Endodermal cell (in vitro differentiated cells): ENCODE results near the gene CDADC1. TPM values are rescaled to one million over a fixed set of nuclear protein-coding genes. Genes with fewer than 3 reads are reported as not detected.

Experiments used
- DNase-seq: peaks from one replicate; pipeline ENCODE4 v3.0.0-alpha.2; 2017
- H3K27ac ChIP-seq: 2 replicates; pipeline ENCODE4 v1.5.1; 2013; ENCODE audit warnings: mild to moderate bottlenecking, low read depth, low read length, moderate library complexity
- H3K27me3 ChIP-seq: 2 replicates; pipeline ENCODE4 v1.6.1; 2013; ENCODE audit warnings: mild to moderate bottlenecking, low read length, moderate library complexity; ENCODE audit not compliant: insufficient read depth, control insufficient read depth, poor library complexity, severe bottlenecking
- H3K36me3 ChIP-seq: 2 replicates; pipeline ENCODE4 v1.7.0; 2013; ENCODE audit warnings: mild to moderate bottlenecking, low read length, moderate library complexity; ENCODE audit not compliant: control insufficient read depth, insufficient read depth
- H3K4me1 ChIP-seq: one replicate; pipeline ENCODE4 v1.7.0; 2013; ENCODE audit warnings: low read length; ENCODE audit not compliant: control insufficient read depth, insufficient read depth
- H3K4me3 ChIP-seq: 2 replicates; pipeline ENCODE4 v1.5.1; 2013; ENCODE audit warnings: mild to moderate bottlenecking, low read length, moderate library complexity
- H3K9ac ChIP-seq: 2 replicates; pipeline ENCODE4 v1.6.1; 2013; ENCODE audit warnings: mild to moderate bottlenecking, low read length, moderate library complexity; ENCODE audit not compliant: poor library complexity, severe bottlenecking; ENCODE audit errors: extremely low read depth
- H3K9me3 ChIP-seq: 2 replicates; pipeline ENCODE4 v1.6.1; 2013; ENCODE audit warnings: mild to moderate bottlenecking, low read length, moderate library complexity; ENCODE audit not compliant: control insufficient read depth
- H3K27ac Mint-ChIP-seq: 2 replicates; pipeline ENCODE4 v1.8.0; 2020; ENCODE audit warnings: mixed read lengths
- H3K27me3 Mint-ChIP-seq: 2 replicates; pipeline ENCODE4 v1.8.0; 2021; ENCODE audit warnings: mild to moderate bottlenecking, mixed read lengths; ENCODE audit not compliant: insufficient read depth
- H3K36me3 Mint-ChIP-seq: 2 replicates; pipeline ENCODE4 v1.8.0; 2020; ENCODE audit warnings: low read depth, mixed read lengths
- H3K4me1 Mint-ChIP-seq: 2 replicates; pipeline ENCODE4 v1.8.0; 2020; ENCODE audit warnings: mixed read lengths
- H3K4me3 Mint-ChIP-seq: 2 replicates; pipeline ENCODE4 v1.8.0; 2020; ENCODE audit warnings: mild to moderate bottlenecking, moderate library complexity, mixed read lengths
- H3K9me3 Mint-ChIP-seq: 2 replicates; pipeline ENCODE4 v1.8.0; 2020; ENCODE audit warnings: mild to moderate bottlenecking, mixed read lengths
- WGBS, 2 experiments: methylation state at CpG; one replicate each; pipeline versions ENCODE4 v1.1.5 to v1.1.7; 2013; ENCODE audit warnings: missing lambda C conversion rate in 2 of 2, mixed read lengths in 1 of 2; ENCODE audit not compliant: insufficient coverage in 1 of 2, insufficient read length in 1 of 2; 5-methylcytosine and 5-hydroxymethylcytosine counted together
- total RNA-seq, 2 donors: library from RNA; stranded (reverse); fragmentation: NEBNext Ultra II Directional in 1 of 2; extraction: Animal tissue kit (Norgen Biotek cat#: 25700) in 1 of 2; gene quantifications; 2 replicates in 1 of 2; 3 replicates in 1 of 2; pipeline ENCODE4 v1.2.1, GENCODE V29; 2021
- TF ChIP-seq, protein P1 (sequence below): fragments of 200-600 bp; sonication (generic); conservative IDR thresholded peaks from 2 replicates; pipeline ENCODE4 v1.5.0; 2021; ENCODE audit warnings: antibody characterized with exemption, mild to moderate bottlenecking

CDADC1 gene
- total RNA-seq, 2 donors from 2014 or later = 6.0 to 15.8 TPM

DNA sequence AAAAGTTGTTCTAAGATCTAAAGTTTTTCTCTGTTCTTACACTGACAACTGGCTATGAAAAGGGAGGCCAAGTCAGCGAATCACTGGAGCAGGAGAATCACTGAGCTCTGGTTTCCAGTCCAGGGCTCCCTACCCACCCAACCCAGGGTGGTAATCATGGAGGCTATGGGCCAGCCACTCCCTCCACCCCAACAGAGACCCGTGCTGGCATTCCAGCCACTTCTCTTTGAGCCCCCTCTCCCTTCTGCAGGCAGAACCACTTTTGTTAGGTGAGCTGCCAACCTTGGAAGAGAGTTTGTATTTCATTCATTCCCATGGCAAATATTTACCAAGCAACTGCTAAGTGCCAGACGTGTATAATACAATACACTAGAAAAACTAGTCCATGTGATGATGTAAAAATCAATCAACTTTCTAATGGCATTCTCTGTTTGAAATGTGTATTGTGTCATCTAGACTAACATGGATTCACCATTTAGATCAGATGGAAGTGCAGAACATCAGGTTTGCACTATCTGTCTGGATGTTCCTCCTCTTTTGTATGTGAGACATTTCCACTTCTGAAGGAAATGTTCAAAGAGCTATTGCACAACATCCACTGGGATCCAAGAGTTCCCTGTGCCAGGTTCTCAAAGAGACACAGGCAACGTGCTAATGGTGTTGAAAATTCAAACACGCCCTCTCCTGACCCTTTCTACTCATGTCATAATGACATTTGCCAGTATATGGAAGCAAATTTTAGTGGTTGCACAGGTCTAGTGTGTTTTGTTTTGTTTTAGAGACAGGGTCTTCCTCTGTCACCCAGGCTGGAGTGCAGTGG is 22.3 kb upstream of the CDADC1 start:
- H3K4me1 Mint-ChIP-seq = no peaks in the 10 kb centered on the region
- H3K36me3 Mint-ChIP-seq = no peaks in the 10 kb centered on the region
- DNase-seq = no peak
- no peak overlapping the region for H3K4me3 Mint-ChIP-seq
- no peaks in the 10 kb centered on the region for H3K9me3 Mint-ChIP-seq
- no peak overlapping the region for H3K27ac ChIP-seq
- WGBS, 2 experiments = 70 to 76% methylated on average over 2 to 5 of the region's 5 CpGs
- H3K27me3 ChIP-seq = peaks cover 44% of the 10 kb centered on the region
- TF ChIP-seq, protein P1, sequence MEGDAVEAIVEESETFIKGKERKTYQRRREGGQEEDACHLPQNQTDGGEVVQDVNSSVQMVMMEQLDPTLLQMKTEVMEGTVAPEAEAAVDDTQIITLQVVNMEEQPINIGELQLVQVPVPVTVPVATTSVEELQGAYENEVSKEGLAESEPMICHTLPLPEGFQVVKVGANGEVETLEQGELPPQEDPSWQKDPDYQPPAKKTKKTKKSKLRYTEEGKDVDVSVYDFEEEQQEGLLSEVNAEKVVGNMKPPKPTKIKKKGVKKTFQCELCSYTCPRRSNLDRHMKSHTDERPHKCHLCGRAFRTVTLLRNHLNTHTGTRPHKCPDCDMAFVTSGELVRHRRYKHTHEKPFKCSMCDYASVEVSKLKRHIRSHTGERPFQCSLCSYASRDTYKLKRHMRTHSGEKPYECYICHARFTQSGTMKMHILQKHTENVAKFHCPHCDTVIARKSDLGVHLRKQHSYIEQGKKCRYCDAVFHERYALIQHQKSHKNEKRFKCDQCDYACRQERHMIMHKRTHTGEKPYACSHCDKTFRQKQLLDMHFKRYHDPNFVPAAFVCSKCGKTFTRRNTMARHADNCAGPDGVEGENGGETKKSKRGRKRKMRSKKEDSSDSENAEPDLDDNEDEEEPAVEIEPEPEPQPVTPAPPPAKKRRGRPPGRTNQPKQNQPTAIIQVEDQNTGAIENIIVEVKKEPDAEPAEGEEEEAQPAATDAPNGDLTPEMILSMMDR = no peak
- H3K27me3 Mint-ChIP-seq = peaks cover 56% of the 10 kb centered on the region
- no peaks in the 10 kb centered on the region for H3K36me3 ChIP-seq
- no peak overlapping the region for H3K27ac Mint-ChIP-seq
- no peaks in the 10 kb centered on the region for H3K9me3 ChIP-seq
- no peak overlapping the region for H3K4me3 ChIP-seq
- no peaks in the 10 kb centered on the region for H3K4me1 ChIP-seq
- H3K9ac ChIP-seq = no peak overlapping the region

DNA sequence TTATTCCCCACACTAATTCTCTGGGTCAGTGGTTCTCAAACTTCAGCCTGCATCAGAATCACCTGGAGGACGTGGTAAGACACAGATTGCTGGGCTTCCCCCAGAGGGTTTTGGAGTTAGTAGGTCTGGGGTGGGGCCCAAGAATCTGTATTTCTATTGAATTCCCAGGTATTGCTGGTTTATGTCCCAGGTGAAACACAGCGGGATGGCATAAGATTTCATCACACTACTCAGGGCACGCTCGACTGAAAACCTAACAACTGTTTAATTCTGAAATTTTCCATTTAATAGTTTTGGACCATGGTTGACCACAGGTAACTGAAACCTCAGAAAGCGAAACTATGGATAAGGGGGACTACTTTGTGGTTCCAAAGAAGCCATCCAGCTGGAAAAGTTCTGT is 21.1 kb upstream of the CDADC1 start:
- Mint-ChIP-seq H3K27me3 (peaks cover 45% of the 10 kb centered on the region), H3K36me3 (no peaks in the 10 kb centered on the region), H3K4me3 (no peak overlapping the region), H3K4me1 (no peaks in the 10 kb centered on the region), H3K27ac (no peak overlapping the region), H3K9me3 (no peaks in the 10 kb centered on the region)
- TF ChIP-seq, protein P1 = no peak
- H3K9me3 ChIP-seq = no peaks in the 10 kb centered on the region
- no peak overlapping the region for H3K4me3 ChIP-seq
- no peak overlapping the region for H3K27ac ChIP-seq
- WGBS, 2 experiments = 76 to 93% methylated on average over 4 to 5 of the region's 5 CpGs
- no peaks in the 10 kb centered on the region for H3K4me1 ChIP-seq
- no peaks in the 10 kb centered on the region for H3K36me3 ChIP-seq
- peaks cover 32% of the 10 kb centered on the region for H3K27me3 ChIP-seq
- no peak overlapping the region for H3K9ac ChIP-seq
- no peak for DNase-seq

DNA sequence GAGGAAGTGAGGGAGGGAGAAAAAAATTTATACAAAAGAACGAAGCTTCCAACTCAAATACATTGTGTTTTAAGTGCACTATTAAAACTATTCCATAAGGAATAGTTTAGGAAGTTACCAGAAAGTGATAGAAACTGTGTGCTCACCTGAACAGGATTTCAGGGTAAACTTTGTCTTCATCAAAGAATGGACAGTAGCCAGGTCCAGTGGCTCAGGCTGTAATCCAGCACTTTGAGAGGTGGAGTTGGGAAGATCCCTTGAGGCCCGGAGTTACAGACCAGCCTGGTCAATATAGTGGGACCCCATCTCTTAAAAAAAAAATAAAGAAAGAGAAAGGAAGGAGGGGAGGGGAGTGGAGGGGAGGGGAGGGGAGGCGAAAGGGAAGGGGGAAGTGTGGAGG is 13.0 kb upstream of the CDADC1 start:
- Mint-ChIP-seq H3K4me1 (peaks cover 8% of the 10 kb centered on the region), H3K4me3 (no peak overlapping the region), H3K36me3 (no peaks in the 10 kb centered on the region), H3K9me3 (peaks cover 6% of the 10 kb centered on the region), H3K27ac (no peak overlapping the region), H3K27me3 (peaks cover 3% of the 10 kb centered on the region)
- 94% methylated on average over 2 of the region's 3 CpGs; no CpG with 5 or more reads in 1 of the 2 experiments for WGBS, 2 experiments
- H3K9ac ChIP-seq = no peak overlapping the region
- no peak overlapping the region for H3K27ac ChIP-seq
- H3K27me3 ChIP-seq = no peaks in the 10 kb centered on the region
- H3K4me3 ChIP-seq = no peak overlapping the region
- no peak for DNase-seq
- TF ChIP-seq, protein P1 = no peak
- H3K36me3 ChIP-seq = no peaks in the 10 kb centered on the region
- H3K9me3 ChIP-seq = peaks cover 20% of the 10 kb centered on the region
- H3K4me1 ChIP-seq = no peaks in the 10 kb centered on the region
